WTC11 (cell line): ENCODE data around the gene INPP5A. TPM values are rescaled to one million over a fixed set of nuclear protein-coding genes. Genes with fewer than 3 reads are reported as not detected.

Experiments
- ATAC-seq: fragments of 200-7000 bp; cut with Tn5 transposase; 2 replicates; pipeline ENCODE4 v1.10.0; 2021; ENCODE audit warnings: mild to moderate bottlenecking, moderate library complexity
- CTCF ChIA-PET: fragments of 300-600 bp; sonication (Branson Sonifier 250); formaldehyde crosslinking; loops from one replicate; lab custom pipeline; 2021; ENCODE audit warnings: antibody characterized with exemption; lab: Charles Lee
- POLR2A ChIA-PET: fragments of 350-600 bp; sonication (Branson Sonifier 250); formaldehyde crosslinking; loops from one replicate; lab custom pipeline; 2021; ENCODE audit warnings: antibody characterized with exemption; lab: Charles Lee
- DNase-seq: peaks from one replicate; pipeline ENCODE4 v3.0.0; 2021; ENCODE audit warnings: low spot score
- H3K27ac Mint-ChIP-seq: 2 replicates; pipeline ENCODE4 v1.8.0; 2021; ENCODE audit warnings: mixed read lengths
- H3K27me3 Mint-ChIP-seq: 2 replicates; pipeline ENCODE4 v1.8.0; 2021; ENCODE audit warnings: low read depth, mild to moderate bottlenecking, moderate library complexity, mixed read lengths
- H3K36me3 Mint-ChIP-seq: 2 replicates; pipeline ENCODE4 v1.8.0; 2021; ENCODE audit warnings: mixed read lengths
- H3K4me1 Mint-ChIP-seq: 2 replicates; pipeline ENCODE4 v1.8.0; 2022; ENCODE audit warnings: mixed read lengths
- H3K4me3 Mint-ChIP-seq: 2 replicates; pipeline ENCODE4 v1.8.0; 2021; ENCODE audit warnings: mild to moderate bottlenecking, moderate library complexity, mixed read lengths
- H3K9me3 Mint-ChIP-seq: 2 replicates; pipeline ENCODE4 v1.8.0; 2021; ENCODE audit warnings: mixed read lengths
- ATF1 ChIP-seq: sonication (generic); formaldehyde crosslinking; IDR thresholded peaks from 2 replicates; pipeline ENCODE4 v1.8.1; 2023; ENCODE audit warnings: mild to moderate bottlenecking, moderate library complexity, missing genetic modification reagents
- ATF3 ChIP-seq: sonication (generic); formaldehyde crosslinking; conservative IDR thresholded peaks from 2 replicates; pipeline ENCODE4 v1.8.1; 2022; ENCODE audit warnings: mild to moderate bottlenecking, missing genetic modification reagents
- CDX4 ChIP-seq: fragments of 250-450 bp; sonication (Bioruptor Pico); IDR thresholded peaks from 2 replicates; pipeline ENCODE4 v1.9.0; 2021; ENCODE audit warnings: moderate library complexity, mild to moderate bottlenecking, inconsistent platforms, borderline replicate concordance
- CREB1 ChIP-seq: sonication (generic); formaldehyde crosslinking; IDR thresholded peaks from 2 replicates; pipeline ENCODE4 v1.8.0; 2023; ENCODE audit warnings: mild to moderate bottlenecking, missing genetic modification reagents
- CREM ChIP-seq: sonication (generic); formaldehyde crosslinking; IDR thresholded peaks from 2 replicates; pipeline ENCODE4 v1.8.1; 2022; ENCODE audit warnings: mild to moderate bottlenecking, missing genetic modification reagents, moderate library complexity
- ELF4 ChIP-seq: sonication (generic); formaldehyde crosslinking; IDR thresholded peaks from 2 replicates; pipeline ENCODE4 v1.8.1; 2022; ENCODE audit warnings: low read depth, mild to moderate bottlenecking, moderate library complexity, missing genetic modification reagents
- EMX1 ChIP-seq: fragments of 250-450 bp; sonication (Bioruptor Pico); IDR thresholded peaks from 2 replicates; pipeline ENCODE4 v1.8.0; 2021; ENCODE audit warnings: mild to moderate bottlenecking
- ESRRA ChIP-seq: sonication (generic); formaldehyde crosslinking; IDR thresholded peaks from 2 replicates; pipeline ENCODE4 v1.8.1; 2022; ENCODE audit warnings: mild to moderate bottlenecking, missing genetic modification reagents, borderline replicate concordance
- FOXK1 ChIP-seq: sonication (generic); formaldehyde crosslinking; IDR thresholded peaks from 2 replicates; pipeline ENCODE4 v1.8.0; 2022; ENCODE audit warnings: mild to moderate bottlenecking, moderate library complexity, missing genetic modification reagents
- GABPB1 ChIP-seq: sonication (generic); formaldehyde crosslinking; IDR thresholded peaks from 2 replicates; pipeline ENCODE4 v1.8.1; 2023; ENCODE audit warnings: mild to moderate bottlenecking, missing genetic modification reagents
- HMGA2 ChIP-seq: fragments of 250-450 bp; sonication (Bioruptor Pico); IDR thresholded peaks from 2 replicates; pipeline ENCODE4 v1.4.0; 2021; ENCODE audit warnings: mild to moderate bottlenecking, moderate library complexity
- JAZF1 ChIP-seq: fragments of 250-450 bp; sonication (Bioruptor Pico); IDR thresholded peaks from 2 replicates; pipeline ENCODE4 v1.9.0; 2021; ENCODE audit warnings: moderate library complexity, mild to moderate bottlenecking, inconsistent platforms
- JUN ChIP-seq: sonication (generic); formaldehyde crosslinking; IDR thresholded peaks from 2 replicates; pipeline ENCODE4 v1.8.0; 2023; ENCODE audit warnings: mild to moderate bottlenecking, missing genetic modification reagents
- NFE2L1 ChIP-seq: sonication (generic); formaldehyde crosslinking; IDR thresholded peaks from 2 replicates; pipeline ENCODE4 v1.8.1; 2023; ENCODE audit warnings: missing genetic modification reagents
- NR3C1 ChIP-seq: sonication (generic); formaldehyde crosslinking; conservative IDR thresholded peaks from 2 replicates; pipeline ENCODE4 v1.8.1; 2023; ENCODE audit warnings: low read depth, mild to moderate bottlenecking, missing genetic modification reagents
- PRRX2 ChIP-seq: fragments of 250-450 bp; sonication (Bioruptor Pico); IDR thresholded peaks from 2 replicates; pipeline ENCODE4 v1.8.0; 2021; ENCODE audit warnings: mild to moderate bottlenecking
- SMAD4 ChIP-seq: sonication (generic); formaldehyde crosslinking; IDR thresholded peaks from 2 replicates; pipeline ENCODE4 v1.8.0; 2022; ENCODE audit warnings: mild to moderate bottlenecking, missing genetic modification reagents
- TCF7 ChIP-seq: sonication (generic); formaldehyde crosslinking; IDR thresholded peaks from 2 replicates; pipeline ENCODE4 v1.8.0; 2022; ENCODE audit warnings: mild to moderate bottlenecking, low read depth, missing genetic modification reagents, moderate library complexity
- ZNF138 ChIP-seq: sonication (generic); formaldehyde crosslinking; conservative IDR thresholded peaks from 2 replicates; pipeline ENCODE4 v1.8.1; 2022; ENCODE audit warnings: mild to moderate bottlenecking, moderate library complexity, missing genetic modification reagents
- ZNF232 ChIP-seq: sonication (generic); formaldehyde crosslinking; IDR thresholded peaks from 2 replicates; pipeline ENCODE4 v1.8.0; 2022; ENCODE audit warnings: mild to moderate bottlenecking, missing genetic modification reagents
- ZNF317 ChIP-seq: sonication (generic); formaldehyde crosslinking; IDR thresholded peaks from 2 replicates; pipeline ENCODE4 v1.8.1; 2023; ENCODE audit warnings: low read depth, mild to moderate bottlenecking, moderate library complexity, missing genetic modification reagents, borderline replicate concordance
- ZNF423 ChIP-seq: fragments of 250-450 bp; sonication (Bioruptor Pico); IDR thresholded peaks from 2 replicates; pipeline ENCODE4 v2.1.2; 2022; ENCODE audit warnings: mild to moderate bottlenecking, moderate library complexity
- ZNF512 ChIP-seq: sonication (generic); formaldehyde crosslinking; IDR thresholded peaks from 2 replicates; pipeline ENCODE4 v1.8.1; 2022; ENCODE audit warnings: missing genetic modification reagents, borderline replicate concordance
- ZNF532 ChIP-seq: fragments of 250-450 bp; sonication (Bioruptor Pico); IDR thresholded peaks from 2 replicates; pipeline ENCODE4 v1.9.0; 2021; ENCODE audit warnings: mild to moderate bottlenecking, borderline replicate concordance
- total RNA-seq: library from RNA; stranded (reverse); gene quantifications from 3 replicates; pipeline ENCODE4 v1.2.3, GENCODE V29; 2021

The INPP5A gene
- total RNA-seq, 1 experiment from 2014 or later: 22.1 TPM

- no peak overlapping the region for H3K27ac Mint-ChIP-seq
- no peaks in the 10 kb centered on the region for H3K9me3 Mint-ChIP-seq
- no peaks in the 10 kb centered on the region for H3K36me3 Mint-ChIP-seq
- no peaks in the 10 kb centered on the region for H3K4me1 Mint-ChIP-seq
- ATAC-seq (no peak), DNase-seq (no peak)
- POLR2A ChIA-PET: no interaction called here
- no peak overlapping the region for H3K4me3 Mint-ChIP-seq
- CTCF ChIA-PET: interaction anchor here (1.3 kb wide), 1 partner anchor 156 kb away, joined by 3 read pairs; no protein-coding TSS in a partner anchor
- H3K27me3 Mint-ChIP-seq: no peaks in the 10 kb centered on the region
- TF ChIP-seq ATF3 (CRISPR knock-in tag) (no peak), ZNF138 (no peak), TCF7 (no peak), ESRRA (no peak), CREM (no peak), ZNF317 (CRISPR knock-in tag) (no peak), JUN (CRISPR knock-in tag) (no peak), ZNF423 (CRISPR knock-in tag) (no peak), ZNF532 (CRISPR knock-in tag) (no peak), SMAD4 (CRISPR knock-in tag) (no peak), NR3C1 (CRISPR knock-in tag) (no peak), ATF1 (CRISPR knock-in tag) (no peak), CDX4 (CRISPR knock-in tag) (no peak), HMGA2 (CRISPR knock-in tag) (no peak), FOXK1 (CRISPR knock-in tag) (no peak), CREB1 (CRISPR knock-in tag) (no peak), JAZF1 (CRISPR knock-in tag) (no peak), NFE2L1 (CRISPR knock-in tag) (no peak)
These were observed 272.7 kb downstream of the INPP5A start for GRCh38 chr10:132810141-132810806.

- Mint-ChIP-seq H3K36me3 (no peaks in the 10 kb centered on the region), H3K9me3 (no peaks in the 10 kb centered on the region), H3K27me3 (no peaks in the 10 kb centered on the region), H3K4me1 (no peaks in the 10 kb centered on the region), H3K27ac (no peak overlapping the region), H3K4me3 (no peak overlapping the region)
- ChIA-PET POLR2A (no interaction called here), CTCF (interaction anchor here (1.3 kb wide), 1 partner anchor 156 kb away, joined by 3 read pairs; no protein-coding TSS in a partner anchor)
- ATAC-seq: no peak
- no peak for DNase-seq
- no peak for TF ChIP-seq GABPB1 (CRISPR knock-in tag)
- no peak for TF ChIP-seq ZNF232 (CRISPR knock-in tag)
- TF ChIP-seq EMX1 (CRISPR knock-in tag): no peak
- TF ChIP-seq ELF4: no peak
- TF ChIP-seq ZNF532 (CRISPR knock-in tag): no peak
- no peak for TF ChIP-seq ZNF512
- no peak for TF ChIP-seq PRRX2 (CRISPR knock-in tag)
These were observed 273.5 kb downstream of the INPP5A start for GRCh38 chr10:132810807-132811700.
